DLD1 (cell line): ENCODE measurements around the gene SH3RF2.
"Not testable (repeated sequence)": the region's sequence is repeated elsewhere in the genome, so short reads cannot be mapped to it uniquely, and the experiment has no call there.

Source experiments
- in situ Hi-C: cut with HindIII; loops from 2 replicates; pipeline ENCODE4 v1.10.0; 2017; ENCODE audit warnings: low sequenced_read_pairs

The SH3RF2 gene

GRCh38 chr5:145978171-145978570 lies 41.8 kb downstream of the SH3RF2 start:
- in situ Hi-C loops, result no loop called here

GRCh38 chr5:145978708-145979107 lies 42.3 kb downstream of the SH3RF2 start:
- in situ Hi-C loops, result no loop called here

GRCh38 chr5:145979270-145980223 lies 43.2 kb downstream of the SH3RF2 start:
- in situ Hi-C loops, result no loop called here

- in situ Hi-C loops, result no loop called here
Observed at GRCh38 chr5:145980259-145980658, 43.9 kb downstream of the SH3RF2 start.

GRCh38 chr5:145980718-145981117 lies 44.3 kb downstream of the SH3RF2 start:
- in situ Hi-C loops, result no loop called here

GRCh38 chr5:145981589-145982571 lies 45.5 kb downstream of the SH3RF2 start:
- in situ Hi-C loops, result no loop called here

- in situ Hi-C loops, result no loop called here
Observed at GRCh38 chr5:145982572-145983318, 46.4 kb downstream of the SH3RF2 start.

- in situ Hi-C loops, result no loop called here
Observed at GRCh38 chr5:145983446-145983845, 47.1 kb downstream of the SH3RF2 start.

- in situ Hi-C loops, result no loop called here
Observed at GRCh38 chr5:145984072-145984471, 47.7 kb downstream of the SH3RF2 start.

GRCh38 chr5:145987856-145988255 lies 51.5 kb downstream of the SH3RF2 start:
- in situ Hi-C loops, result loop anchor here (5.0 kb wide), 1 partner anchor 51 kb away; the partner anchor contains the start of gene SH3RF2

- in situ Hi-C loops, result loop anchor here (5.0 kb wide), 1 partner anchor 52 kb away; the partner anchor contains the start of gene SH3RF2
Observed at GRCh38 chr5:145988993-145989392, 52.6 kb downstream of the SH3RF2 start.

- in situ Hi-C loops, result loop anchor here (5.0 kb wide), 1 partner anchor 52 kb away; the partner anchor contains the start of gene SH3RF2
Observed at GRCh38 chr5:145989428-145989827, 53.0 kb downstream of the SH3RF2 start.

GRCh38 chr5:145990170-145990569 lies 53.8 kb downstream of the SH3RF2 start:
- in situ Hi-C loops, result no loop called here

GRCh38 chr5:145991044-145991575 lies 54.7 kb downstream of the SH3RF2 start:
- in situ Hi-C loops, result no loop called here

- in situ Hi-C loops, result not testable (repeated sequence)
Observed at GRCh38 chr5:145993538-145993937, 57.2 kb downstream of the SH3RF2 start.

- in situ Hi-C loops, result no loop called here
Observed at GRCh38 chr5:145996135-145996534, 59.8 kb downstream of the SH3RF2 start.

- in situ Hi-C loops, result no loop called here
Observed at GRCh38 chr5:145999208-145999607, 62.8 kb downstream of the SH3RF2 start.

GRCh38 chr5:146000072-146000471 lies 63.7 kb downstream of the SH3RF2 start:
- in situ Hi-C loops, result no loop called here

- in situ Hi-C loops, result no loop called here
Observed at GRCh38 chr5:146001544-146002190, 65.3 kb downstream of the SH3RF2 start.

- in situ Hi-C loops, result no loop called here
Observed at GRCh38 chr5:146002491-146002890, 66.1 kb downstream of the SH3RF2 start.
